LNCaP clone FGC (cell line): ENCODE measurements around the gene CDC20B.

Experiments
- DNase-seq: peaks from one replicate; pipeline ENCODE4 v3.0.0-alpha.2; 2011; ENCODE audit warnings: low read depth
- H3K4me3 ChIP-seq: 2 replicates; pipeline ENCODE4 v1.5.1; 2011; ENCODE audit warnings: mild to moderate bottlenecking, low read depth, low read length, control low read depth
- TF ChIP-seq, protein P1 (sequence below): IDR thresholded peaks from 2 replicates; pipeline ENCODE4 v1.5.1; 2012; ENCODE audit warnings: mild to moderate bottlenecking; ENCODE audit not compliant: control insufficient read depth, insufficient read depth; ENCODE audit errors: extremely low read depth

The CDC20B gene

GRCh38 chr5:55073211-55073610 is 99.8 kb downstream of the CDC20B start:
- TF ChIP-seq, protein P1, sequence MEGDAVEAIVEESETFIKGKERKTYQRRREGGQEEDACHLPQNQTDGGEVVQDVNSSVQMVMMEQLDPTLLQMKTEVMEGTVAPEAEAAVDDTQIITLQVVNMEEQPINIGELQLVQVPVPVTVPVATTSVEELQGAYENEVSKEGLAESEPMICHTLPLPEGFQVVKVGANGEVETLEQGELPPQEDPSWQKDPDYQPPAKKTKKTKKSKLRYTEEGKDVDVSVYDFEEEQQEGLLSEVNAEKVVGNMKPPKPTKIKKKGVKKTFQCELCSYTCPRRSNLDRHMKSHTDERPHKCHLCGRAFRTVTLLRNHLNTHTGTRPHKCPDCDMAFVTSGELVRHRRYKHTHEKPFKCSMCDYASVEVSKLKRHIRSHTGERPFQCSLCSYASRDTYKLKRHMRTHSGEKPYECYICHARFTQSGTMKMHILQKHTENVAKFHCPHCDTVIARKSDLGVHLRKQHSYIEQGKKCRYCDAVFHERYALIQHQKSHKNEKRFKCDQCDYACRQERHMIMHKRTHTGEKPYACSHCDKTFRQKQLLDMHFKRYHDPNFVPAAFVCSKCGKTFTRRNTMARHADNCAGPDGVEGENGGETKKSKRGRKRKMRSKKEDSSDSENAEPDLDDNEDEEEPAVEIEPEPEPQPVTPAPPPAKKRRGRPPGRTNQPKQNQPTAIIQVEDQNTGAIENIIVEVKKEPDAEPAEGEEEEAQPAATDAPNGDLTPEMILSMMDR, result no peak
- DNase-seq, result no peak
- H3K4me3 ChIP-seq, result no peak overlapping the region

GRCh38 chr5:55072666-55073065 is 100.3 kb downstream of the CDC20B start:
- TF ChIP-seq, protein P1, result no peak

DNA sequence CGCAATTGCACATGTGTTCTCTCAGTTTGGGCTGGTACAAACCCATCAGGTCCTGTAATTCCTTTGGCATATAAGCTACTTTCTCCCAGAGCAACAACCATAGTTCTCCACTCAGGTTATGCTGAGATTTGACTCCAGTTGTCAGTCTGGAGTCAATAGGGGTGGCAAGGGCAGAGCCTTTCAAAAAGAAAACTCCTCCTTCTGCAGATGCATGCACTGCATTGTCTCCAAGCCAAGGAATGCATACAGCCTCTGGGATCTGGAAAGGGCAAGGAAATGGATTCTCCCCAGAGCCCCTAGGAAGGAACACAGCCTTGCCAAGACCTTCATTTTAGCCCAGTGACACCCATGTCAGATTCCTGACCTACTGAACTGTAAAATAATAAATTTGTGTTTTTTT is 101.6 kb downstream of the CDC20B start:
- DNase-seq, result no peak
- H3K4me3 ChIP-seq, result no peak overlapping the region
- TF ChIP-seq, protein P1, result no peak

More at GRCh38 chr5:55072666-55073065, 100.3 kb downstream of the CDC20B start:
- no peak overlapping the region for H3K4me3 ChIP-seq
- no peak for DNase-seq

DNA sequence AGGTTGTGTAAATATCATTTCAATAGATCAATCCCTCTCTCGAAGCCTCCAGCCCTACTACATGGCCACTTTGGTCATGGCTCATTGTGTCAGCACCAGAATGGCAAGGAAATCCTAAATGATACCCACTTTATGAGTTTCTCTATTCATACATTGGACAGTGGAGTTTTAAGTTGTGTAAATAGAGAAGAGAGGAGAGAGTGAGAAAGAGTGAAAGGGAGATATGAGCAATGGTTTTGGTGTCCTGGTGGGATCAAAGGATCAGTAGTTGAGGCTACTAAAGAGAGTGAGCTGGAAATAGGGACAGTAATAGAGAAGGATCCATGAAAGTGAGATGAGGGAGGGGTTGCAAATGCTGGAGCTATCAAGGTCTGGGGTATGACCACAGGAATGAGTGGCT is 102.0 kb downstream of the CDC20B start:
- no peak overlapping the region for H3K4me3 ChIP-seq
- TF ChIP-seq, protein P1, result no peak
- DNase-seq, result no peak

DNA sequence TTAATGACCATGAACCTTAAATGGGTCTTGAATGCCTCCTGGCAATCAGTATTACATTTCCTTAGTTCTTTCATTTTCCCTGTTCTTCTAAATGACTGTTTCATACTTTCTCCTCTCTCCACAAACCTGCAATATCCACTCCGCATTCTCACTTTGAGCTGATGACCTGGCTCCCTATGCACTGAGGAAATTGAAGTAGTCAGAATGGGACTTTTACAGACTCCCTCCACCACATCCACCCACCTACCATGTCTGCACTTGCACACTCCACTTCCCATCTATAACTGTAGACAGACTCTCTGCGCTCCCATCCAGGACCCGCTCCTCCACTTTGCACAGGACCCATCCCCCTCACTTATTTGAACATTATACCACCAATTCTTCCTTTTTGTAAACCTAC is 106.7 kb downstream of the CDC20B start:
- DNase-seq, result no peak
- TF ChIP-seq, protein P1, result no peak
- no peak overlapping the region for H3K4me3 ChIP-seq

DNA sequence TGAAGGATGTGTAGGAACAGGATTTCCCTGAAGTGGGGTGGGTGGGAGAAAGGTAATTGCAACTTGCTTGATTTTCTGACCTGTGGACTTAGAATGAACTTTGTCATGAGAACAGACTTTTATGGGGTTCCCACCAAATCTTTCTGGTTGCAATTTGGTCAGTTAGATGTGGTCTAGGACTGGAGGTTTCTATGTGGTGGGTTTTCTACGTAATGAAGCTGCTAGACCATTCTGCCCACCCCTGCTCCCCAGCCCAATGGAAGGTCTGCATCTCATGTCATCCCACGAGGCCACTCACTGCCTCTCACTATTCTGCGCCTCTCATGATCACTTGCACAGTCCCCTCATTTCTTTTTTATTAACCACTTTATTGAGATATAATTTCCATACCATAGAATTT is 108.5 kb downstream of the CDC20B start:
- no peak for DNase-seq
- H3K4me3 ChIP-seq, result no peak overlapping the region
- TF ChIP-seq, protein P1, result no peak

DNA sequence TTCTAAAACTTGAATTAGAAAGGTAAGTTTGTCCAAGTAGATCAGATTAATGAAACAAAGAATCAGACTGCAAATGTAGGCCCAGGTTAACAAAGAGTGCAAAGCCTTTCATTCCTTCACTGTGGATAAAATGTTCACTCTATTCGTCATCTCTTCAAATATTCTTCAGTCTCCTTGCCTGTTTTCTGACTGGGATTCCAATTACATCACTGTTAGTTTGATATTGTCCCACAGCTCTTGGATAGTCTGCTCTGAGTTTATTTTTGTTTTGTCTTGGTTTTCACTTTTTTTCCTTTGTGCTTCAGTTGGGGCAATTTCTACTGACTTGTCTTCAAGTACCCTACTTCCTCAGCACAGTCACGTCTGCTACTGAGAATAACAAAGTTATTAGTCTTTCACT is 109.1 kb downstream of the CDC20B start:
- TF ChIP-seq, protein P1, result no peak
- H3K4me3 ChIP-seq, result no peak overlapping the region
- no peak for DNase-seq
